ENCODE data around the gene LAMC1.

LAMC1 gene

GRCh38 chr1:183080406-183080805 lies 57.2 kb downstream of the LAMC1 start:
- DNase-seq = no peak

- no peak for DNase-seq
Measured at GRCh38 chr1:183081402-183082120, 58.3 kb downstream of the LAMC1 start.

- no peak for DNase-seq
Measured at GRCh38 chr1:183082650-183083049, 59.4 kb downstream of the LAMC1 start.

GRCh38 chr1:183087001-183087400 lies 63.8 kb downstream of the LAMC1 start:
- DNase-seq = no peak

- no peak for DNase-seq
Measured at GRCh38 chr1:183089025-183089639, 65.9 kb downstream of the LAMC1 start.

GRCh38 chr1:183090391-183091006 lies 67.3 kb downstream of the LAMC1 start:
- no peak for DNase-seq

GRCh38 chr1:183091181-183091580 lies 68.0 kb downstream of the LAMC1 start:
- no peak for DNase-seq

GRCh38 chr1:183092350-183092749 lies 69.1 kb downstream of the LAMC1 start:
- no peak for DNase-seq

GRCh38 chr1:183093066-183093668 lies 69.9 kb downstream of the LAMC1 start:
- no peak for DNase-seq

- no peak for DNase-seq
Measured at GRCh38 chr1:183093786-183094298, 70.6 kb downstream of the LAMC1 start.

GRCh38 chr1:183094351-183094750 lies 71.1 kb downstream of the LAMC1 start:
- no peak for DNase-seq

- DNase-seq = no peak
Measured at GRCh38 chr1:183096351-183096750, 73.1 kb downstream of the LAMC1 start.

GRCh38 chr1:183096894-183097293 lies 73.7 kb downstream of the LAMC1 start:
- DNase-seq = no peak

- no peak for DNase-seq
Measured at GRCh38 chr1:183097438-183098051, 74.3 kb downstream of the LAMC1 start.

- DNase-seq = no peak
Measured at GRCh38 chr1:183098317-183098716, 75.1 kb downstream of the LAMC1 start.

GRCh38 chr1:183100361-183100974 lies 77.2 kb downstream of the LAMC1 start:
- no peak for DNase-seq

- no peak for DNase-seq
Measured at GRCh38 chr1:183101081-183101480, 77.9 kb downstream of the LAMC1 start.

- no peak for DNase-seq
Measured at GRCh38 chr1:183101841-183102276, 78.6 kb downstream of the LAMC1 start.

GRCh38 chr1:183103147-183103546 lies 79.9 kb downstream of the LAMC1 start:
- DNase-seq = no peak

GRCh38 chr1:183103577-183103976 lies 80.4 kb downstream of the LAMC1 start:
- no peak for DNase-seq

GRCh38 chr1:183105449-183105848 lies 82.2 kb downstream of the LAMC1 start:
- DNase-seq = no peak

GRCh38 chr1:183106166-183106565 lies 82.9 kb downstream of the LAMC1 start:
- DNase-seq = no peak

- no peak for DNase-seq
Measured at GRCh38 chr1:183106746-183107145, 83.5 kb downstream of the LAMC1 start.

Measured in activated CD8-positive, alpha-beta memory T cell treated with anti-CD3 and anti-CD28 coated beads, Interleukin-2, amount 50 U/mL, for 48 hours (primary cell).